GM21528 (cell line): ENCODE data around the gene MEGF10.
"Not testable (repeated sequence)": the region's sequence is repeated elsewhere in the genome, so short reads cannot be mapped to it uniquely, and the experiment has no call there.

ENCODE experiments used
- ATAC-seq: cut with Tn5 transposase; IDR thresholded peaks from one replicate; pipeline ENCODE4 v1.9.1; 2021; ENCODE audit warnings: mild to moderate bottlenecking, moderate library complexity; ENCODE audit not compliant: unreplicated experiment, low FRiP score

MEGF10 gene

DNA sequence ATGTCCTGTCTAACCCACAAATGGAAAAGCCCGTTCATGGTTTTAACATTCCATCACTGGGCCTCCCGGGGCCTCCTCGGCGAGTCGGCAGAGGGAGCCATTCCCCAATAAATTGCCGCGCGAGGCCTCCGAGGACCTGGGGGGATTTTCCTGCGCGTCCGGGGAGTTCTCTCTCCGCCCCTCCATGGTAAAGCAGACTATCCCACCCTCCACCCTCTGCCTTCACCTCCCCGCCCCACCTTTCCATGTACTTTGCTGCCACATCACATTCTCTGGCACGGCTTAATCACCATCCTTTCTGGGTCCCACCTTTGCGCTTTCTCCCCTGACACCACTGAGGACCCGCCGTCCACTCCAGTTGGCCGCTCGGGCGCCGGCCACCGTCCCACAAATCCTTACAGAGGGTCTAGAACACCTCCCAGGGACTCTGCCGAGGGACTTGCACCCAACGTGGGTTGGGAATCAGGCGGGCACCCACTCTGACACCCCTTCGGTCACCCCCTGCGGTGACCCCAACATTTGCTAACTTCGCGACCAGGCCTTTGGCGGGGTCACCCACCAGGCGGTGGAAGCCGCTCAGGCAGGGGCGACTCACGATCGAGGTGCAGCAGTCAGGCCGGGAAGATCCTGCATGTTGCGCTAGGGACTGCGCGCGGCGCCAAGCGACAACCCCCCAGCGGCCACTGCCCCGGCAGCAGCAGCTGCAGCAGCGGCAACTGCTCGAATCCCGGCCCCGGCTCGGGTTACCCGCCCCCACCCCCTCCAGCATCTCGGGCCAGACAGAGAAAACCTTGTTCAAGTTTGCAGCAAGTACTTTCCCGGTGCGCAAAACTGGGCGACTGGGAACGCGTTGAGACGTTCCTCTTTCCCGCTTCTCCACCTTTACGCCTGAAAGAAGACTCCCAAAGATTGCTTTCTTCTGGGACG, at the start of gene MEGF10:
TSS of gene MEGF10 (plus strand) at position 778 of the 927 bp plus-strand sequence. CDS start 40,513 bp downstream, outside the sequence.
- ATAC-seq, result no peak

DNA sequence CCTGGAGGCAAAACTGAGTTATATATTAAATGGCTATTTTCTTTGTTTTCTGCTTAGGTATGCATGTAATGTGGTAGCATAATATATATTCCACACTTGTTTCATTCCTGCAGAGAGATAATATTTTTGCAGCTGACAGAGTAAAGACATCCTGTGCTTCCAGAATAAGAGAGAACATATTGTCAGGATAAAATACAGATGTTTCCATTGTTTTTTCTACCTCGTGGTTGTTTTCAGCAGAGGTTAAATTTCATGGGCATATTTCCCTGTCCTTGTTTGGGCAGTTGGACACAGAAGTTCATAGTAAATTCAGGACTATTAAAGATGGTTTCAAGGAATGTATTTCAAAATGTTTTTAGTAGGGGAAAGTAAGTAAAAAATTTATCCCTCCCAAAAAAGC, 47.6 kb upstream of the MEGF10 start:
- no peak for ATAC-seq

DNA sequence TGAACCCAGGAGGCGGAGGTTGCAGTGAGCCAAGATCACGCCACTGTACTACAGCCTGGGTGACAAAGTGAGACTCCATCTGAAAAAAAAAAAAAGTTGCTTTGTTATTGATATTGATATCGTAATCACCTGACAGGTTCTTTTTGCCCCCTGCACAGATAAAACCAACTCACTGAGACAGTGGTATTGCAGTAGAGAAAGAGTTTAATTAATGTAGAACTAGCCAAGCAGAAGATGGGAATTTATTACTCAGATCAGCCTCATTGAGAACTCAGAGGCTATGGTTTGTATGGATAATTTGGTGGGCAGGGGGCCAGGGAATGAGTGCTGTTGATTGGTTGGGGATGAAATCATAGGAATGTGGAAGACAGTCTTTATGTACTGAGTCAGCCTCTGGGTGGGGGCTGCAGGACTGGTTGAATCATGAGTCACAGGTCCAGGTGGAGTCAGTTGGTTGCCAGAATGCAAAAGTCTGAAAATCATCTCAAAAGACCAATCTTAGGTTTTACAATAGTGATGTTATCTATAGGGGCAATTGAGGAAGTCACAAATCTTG, 35.8 kb upstream of the MEGF10 start:
- no peak for ATAC-seq

DNA sequence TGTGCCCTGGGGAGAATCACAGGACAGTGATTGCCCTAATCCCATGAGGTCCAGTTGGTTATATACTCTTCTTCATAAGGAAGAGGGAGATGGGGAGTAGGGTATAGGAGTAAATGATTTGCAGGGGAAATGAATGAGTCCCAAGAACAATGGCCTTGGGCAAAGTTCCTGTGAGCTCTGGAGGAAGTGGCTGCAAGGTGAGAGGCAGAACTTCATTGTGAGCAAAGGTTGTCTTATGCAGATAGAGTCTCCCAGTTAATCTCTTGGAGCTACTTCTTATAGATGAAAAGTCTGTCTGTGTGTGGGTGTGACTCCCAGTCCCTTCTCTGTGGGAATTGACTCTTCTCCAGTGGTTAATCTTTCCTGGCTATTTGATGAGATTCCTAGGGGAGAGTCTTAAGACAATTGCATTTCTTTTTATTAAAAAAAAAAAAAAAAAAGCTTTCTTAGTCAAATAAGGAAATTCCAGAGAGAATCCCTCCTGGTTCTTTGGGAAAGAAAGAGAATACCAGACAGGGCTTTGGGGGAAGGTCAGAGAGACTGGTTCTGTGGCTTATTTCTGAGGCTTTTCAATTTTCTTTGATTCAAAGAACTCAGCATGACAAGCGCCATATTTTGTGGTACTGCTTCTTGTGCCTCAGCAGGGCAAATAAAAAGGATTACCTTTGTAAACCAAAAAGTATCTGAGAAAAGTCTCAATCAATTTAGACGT, 33.6 kb upstream of the MEGF10 start:
- no peak for ATAC-seq

DNA sequence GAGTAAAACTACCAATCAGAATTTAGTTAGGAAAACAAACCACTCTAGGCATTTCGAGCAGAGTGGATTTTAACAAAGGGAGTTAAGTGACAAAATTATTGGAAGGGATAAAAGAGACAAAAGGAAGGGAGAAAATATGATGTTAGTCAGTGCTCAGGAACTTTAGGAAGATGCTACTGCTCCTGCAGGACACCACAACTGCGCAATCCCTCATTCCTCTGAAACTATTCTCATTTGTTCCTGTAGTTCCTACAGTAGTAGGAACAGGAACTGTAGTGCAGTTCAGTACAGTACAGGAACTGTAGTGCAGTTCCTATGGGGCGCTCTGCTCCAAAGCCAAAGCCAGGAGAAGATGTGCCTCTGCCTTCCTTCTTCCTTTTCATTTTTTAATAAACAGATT, 29.9 kb upstream of the MEGF10 start:
- ATAC-seq, result no peak

DNA sequence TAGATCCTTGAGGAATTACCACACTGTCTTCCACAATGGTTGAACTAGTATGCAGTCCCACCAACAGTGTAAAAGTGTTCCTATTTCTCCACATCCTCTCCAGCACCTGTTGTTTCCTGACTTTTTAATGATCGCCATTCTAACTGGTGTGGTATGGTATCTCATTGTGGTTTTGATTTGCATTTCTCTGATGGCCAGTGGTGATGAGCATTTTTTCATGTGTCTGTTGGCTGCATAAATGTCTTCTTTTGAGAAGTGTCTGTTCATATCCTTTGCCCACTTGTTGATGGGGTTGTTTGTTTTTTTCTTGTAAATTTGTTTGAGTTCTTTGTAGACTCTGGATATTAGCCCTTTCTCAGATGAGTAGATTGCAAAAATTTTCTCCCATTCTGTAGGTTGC, 25.1 kb upstream of the MEGF10 start:
- ATAC-seq, result not testable (repeated sequence)

DNA sequence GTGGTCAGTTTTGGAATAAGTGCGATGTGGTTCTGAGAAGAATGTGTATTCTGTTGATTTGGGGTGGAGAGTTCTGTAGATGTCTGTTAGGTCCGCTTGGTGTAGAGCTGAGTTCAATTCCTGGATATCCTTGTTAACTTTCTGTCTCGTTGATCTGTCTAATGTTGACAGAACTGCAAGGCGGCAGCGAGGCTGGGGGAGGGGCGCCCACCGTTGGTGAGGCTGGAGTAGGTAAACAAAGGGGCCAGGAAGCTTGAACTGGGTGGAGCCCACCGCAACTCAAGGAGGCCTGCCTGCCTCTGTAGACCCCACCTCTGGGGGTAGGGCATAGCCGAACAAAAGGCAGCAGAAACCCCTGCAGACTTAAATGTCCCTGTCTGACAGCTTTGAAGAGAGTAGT, 22.3 kb upstream of the MEGF10 start:
- ATAC-seq, result not testable (repeated sequence)

DNA sequence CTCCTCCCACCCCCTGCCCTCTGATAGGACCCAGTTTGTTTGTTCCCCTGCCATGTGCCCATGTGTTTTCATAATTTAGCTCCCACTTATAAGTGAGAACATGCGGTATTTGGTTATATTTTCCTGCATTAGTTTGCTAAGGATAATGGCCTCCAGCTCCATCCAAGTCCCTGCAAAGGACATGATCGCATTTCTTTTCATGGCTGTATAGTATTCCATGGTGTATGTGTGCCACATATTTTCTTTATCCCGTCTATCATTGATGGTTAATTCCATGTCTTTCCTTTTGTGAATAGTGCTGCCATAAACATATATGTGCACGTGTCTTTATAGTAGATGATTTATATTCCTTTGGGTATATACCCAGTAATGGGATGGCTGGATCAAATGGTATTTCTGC, 19.9 kb upstream of the MEGF10 start:
- not testable (repeated sequence) for ATAC-seq

DNA sequence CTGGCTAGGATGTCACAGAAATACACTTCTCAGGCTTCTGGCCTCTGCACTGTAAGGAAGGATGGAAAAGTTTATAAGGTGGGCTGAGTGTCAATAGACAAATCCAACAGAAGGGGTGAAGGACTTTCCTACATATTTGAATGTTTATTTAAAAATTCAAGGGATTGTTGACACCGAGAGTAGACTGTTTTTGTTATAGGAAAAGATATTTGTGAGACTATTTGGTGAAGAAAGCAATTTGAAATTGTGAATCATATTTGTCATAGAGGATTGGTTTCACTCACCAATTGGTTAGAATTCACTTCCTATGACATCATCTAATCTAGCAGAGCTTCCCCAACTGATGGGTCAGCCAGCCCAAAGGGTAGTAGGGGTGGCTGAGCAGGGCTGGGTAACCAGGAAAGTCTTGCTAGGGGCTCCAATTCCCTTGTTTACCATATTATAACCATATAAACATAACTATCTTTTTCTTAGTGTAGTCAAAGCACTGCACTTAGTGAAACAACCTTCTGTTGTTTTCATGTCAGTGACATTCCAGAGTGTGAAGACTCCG, 14.9 kb upstream of the MEGF10 start:
- no peak for ATAC-seq

DNA sequence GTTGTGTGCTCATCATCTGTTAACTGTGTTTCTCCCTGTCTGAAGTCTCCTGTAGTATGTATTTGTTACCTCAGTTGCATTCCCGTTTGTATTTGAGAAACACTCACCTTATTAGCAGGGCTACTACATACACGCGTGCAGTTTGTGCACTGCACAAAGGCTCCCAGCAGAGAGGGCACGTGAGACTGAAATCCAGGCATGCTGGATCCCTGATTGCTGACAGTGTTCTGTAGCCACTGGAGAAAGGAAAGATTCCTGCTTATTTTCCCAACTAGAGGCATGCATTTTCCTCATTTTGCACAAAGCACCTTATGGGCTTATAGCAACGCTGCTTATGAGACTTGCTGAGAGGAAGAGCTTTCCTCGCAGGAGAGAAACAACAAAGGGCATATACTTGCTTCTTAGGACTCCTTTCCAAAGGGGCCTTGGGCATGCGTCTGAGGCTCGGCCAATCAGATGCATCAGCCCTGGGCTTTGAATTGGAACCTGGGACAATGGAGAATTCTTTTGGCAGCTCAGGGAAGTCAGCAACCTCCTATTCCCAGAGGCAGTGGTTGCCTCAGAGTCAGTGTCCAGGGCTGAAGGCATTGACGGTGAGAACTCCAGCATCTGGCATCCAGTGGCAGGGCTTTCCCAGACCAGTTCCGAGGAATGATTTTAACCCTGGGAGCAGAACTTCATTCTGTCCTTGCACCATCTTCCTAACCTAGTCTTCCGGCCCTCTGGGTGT, 9.9 kb upstream of the MEGF10 start:
- no peak for ATAC-seq

DNA sequence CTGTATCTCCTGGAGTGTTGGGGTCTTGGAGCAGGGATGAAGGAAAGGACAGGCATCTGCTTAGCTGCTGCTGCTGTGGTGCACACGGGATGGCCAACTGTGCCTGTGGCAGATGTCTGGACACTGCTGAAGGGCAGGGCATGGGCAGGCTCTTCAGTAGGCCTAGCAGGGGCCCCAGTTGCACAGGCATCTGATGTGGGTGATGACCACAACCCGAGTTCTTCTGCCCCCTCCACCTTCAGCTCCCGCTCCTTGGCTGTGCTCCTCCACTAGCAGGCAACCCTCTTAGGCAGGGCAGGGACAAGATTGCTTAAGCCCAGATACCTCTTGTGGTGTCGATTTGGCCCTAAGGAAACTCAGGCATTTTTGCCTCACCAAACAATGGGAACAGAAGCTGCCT, 9.0 kb upstream of the MEGF10 start:
- no peak for ATAC-seq

DNA sequence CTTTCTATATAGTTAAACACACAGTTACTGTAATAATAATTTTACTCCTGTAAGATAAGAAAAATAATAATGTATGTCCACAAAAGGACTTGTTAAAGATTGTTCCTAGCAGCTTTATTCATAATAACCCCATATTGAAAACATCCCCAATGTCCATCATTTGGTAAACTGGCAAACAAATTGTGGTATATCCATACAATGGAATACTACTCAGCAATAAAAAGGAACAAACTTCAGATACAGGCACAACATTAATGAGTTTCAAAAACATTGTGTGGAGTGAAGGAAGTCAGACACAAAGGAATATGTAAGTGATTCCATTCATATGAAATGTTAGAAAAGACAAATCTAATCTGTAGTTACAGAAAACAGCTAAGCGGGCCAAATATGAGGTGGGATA, 1.9 kb upstream of the MEGF10 start:
- no peak for ATAC-seq

DNA sequence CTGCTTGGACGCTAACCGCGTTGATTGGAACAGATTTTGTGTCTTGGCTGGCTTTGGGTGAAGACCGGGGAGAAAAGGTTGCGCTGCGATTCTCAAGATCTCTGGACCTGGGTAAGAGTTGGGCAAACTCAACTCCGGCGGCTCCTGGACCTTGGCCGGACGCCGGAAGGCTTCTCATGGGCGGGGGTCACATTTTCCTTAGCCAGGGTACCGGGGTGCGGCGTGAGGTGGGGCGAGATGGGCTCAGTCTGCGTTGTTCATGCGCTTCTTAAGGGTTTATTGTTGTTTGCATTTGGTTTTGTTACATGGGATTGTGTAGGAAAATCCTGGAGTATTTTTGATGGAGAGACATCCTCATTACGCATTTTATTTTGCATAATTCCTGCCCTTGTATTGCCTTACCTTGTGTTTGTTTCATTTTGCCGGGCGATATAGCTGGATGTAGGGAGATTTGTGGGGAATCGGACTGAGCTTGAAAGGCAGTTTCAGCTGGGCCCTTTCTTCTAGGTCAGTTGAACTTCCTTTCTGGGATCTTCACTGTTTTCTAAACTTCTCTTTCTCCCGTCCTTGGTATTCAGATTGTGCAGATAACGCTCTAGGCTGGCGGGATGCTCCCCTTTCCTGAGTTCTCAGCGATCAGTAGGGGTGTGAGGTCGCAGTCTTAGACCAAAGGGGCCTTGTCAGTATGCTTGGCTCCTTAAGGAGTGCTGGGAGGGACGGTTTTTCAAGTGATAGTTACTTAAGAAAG, 524 bp downstream of the MEGF10 start:
- ATAC-seq, result no peak

DNA sequence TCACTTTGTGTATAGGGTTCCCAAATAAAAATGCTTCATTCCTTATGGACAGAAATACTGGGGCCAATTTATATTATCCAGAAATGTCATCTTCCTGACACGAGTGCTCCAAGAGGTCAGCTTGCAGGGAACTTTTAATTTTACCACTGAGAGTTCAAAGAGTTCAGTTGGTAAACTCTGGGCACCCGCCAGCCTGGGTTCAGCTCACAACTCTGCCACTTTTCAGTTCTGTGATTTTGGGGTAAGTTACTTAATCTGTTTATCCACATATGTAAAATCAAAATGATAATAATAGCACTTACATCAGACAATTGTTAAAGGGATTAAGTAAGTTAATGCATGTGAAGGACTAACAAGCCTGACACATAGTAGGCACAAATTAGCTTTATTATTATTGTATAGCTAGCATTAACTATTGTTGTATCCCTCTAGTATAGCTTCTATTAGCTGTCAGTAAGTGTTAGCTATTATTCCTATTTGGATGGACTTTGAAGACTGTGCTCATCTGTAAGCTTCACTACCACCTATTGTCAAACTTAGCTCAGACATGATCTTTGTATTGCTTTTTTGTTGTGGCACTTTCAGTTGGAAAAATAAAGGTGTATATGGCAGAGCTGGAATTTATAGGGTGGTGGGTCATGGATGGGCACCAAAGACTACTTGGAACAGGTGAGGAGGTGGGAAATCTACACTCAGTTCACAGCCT, 1.6 kb downstream of the MEGF10 start:
- no peak for ATAC-seq

DNA sequence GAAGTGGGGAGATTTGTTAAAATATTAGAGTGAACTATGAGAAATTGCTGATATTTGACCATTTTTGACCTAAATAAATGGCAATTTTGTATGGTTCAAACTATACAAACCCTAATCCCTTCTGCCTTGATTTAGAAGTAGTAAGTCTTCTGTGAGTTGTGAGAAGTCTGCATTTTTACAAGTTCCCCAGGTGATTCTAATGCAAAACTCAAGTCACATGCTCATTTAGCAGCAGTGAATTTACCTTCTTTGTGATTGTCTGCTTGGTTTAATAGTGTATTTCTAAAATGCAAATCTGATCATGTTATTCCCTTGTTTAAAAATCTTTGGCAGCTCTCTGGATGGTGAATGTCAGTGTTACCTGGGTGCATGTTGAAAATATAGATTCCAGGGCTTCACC, 2.8 kb downstream of the MEGF10 start:
- ATAC-seq, result no peak

DNA sequence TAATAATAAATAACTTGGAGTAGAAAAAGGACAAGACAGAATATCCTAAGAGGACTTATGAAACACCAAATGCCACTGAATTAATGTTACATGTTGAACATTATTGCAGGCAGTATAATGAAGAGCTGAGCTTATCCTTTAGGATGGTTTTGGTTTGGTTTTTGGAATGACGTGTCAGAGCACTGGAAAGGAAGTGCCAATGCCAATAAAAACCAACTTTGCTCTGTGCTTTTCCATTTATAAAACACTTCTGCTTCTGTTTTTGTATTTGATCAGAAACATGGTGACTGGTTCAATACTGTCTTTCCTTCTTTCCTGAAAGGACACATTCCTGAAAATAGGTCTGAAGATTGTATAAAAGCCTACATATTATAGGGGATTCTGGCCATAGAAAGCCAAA, 4.2 kb downstream of the MEGF10 start:
- ATAC-seq, result no peak

DNA sequence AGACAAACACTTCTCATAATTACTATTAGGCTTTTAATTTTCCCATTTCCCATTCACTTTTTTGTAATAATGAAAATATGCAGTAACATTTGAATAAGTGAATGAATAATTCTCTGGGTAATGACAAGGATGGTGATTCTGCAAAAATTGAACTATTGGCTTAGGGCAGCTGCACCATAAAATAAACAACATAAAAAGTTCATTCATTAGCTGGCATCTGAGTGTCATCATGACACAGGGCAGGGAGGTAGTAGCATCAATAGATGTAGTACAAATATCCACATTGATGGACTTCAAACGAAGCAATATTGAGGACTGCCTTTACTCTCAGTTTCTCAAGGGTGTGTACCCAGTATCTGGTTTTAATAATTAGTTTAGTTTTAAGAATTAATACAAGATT, 4.9 kb downstream of the MEGF10 start:
- ATAC-seq, result no peak

DNA sequence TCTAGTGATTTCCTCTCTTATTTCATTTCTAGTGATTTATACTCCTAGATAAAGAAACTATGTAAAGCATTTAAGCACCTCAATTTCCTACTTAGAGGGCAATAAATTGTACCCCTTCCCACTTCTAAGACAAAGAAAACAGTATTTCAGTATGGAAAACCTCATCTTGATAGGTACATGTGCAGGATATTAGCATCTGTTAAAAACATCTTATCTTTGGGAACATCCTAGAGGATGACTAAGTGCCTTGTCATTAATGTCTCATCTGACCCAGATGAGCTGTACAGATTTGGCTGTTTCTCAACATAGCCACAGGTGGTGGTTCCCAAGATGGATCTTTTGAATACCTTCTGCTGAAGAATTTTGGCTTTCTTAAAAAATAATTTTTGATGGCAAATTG, 5.7 kb downstream of the MEGF10 start:
- no peak for ATAC-seq

DNA sequence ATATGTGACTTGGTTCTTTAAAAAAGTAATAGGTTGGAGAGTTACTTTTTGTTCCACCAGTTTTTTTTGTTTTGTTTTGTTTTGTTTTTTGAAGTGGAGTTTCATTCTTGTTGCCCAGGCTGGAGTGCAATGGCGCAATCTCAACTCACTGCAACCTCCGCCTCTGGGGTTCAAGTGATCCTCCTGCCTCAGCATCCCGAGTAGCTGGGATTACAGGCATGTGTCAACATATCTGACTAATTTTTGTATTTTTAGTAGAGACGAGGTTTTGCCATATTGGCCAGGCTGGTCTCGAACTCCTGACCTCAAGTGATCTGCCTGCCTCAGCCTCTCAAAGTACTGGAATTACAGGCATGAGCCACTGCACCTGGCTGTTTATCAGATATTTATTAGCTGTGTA, 6.3 kb downstream of the MEGF10 start:
- ATAC-seq, result not testable (repeated sequence)
